ENCODE measurements around the gene ZNF746. TPM values are rescaled to one million over a fixed set of nuclear protein-coding genes. Genes with fewer than 3 reads are reported as not detected.

The ZNF746 gene
- total and polyA plus RNA-seq, 9 of the 15 experiments (the other 6 are each of a cell fraction or from before 2014, with no cell fraction given), result 1.7 to 31.6 (median 13.3) TPM

DNA sequence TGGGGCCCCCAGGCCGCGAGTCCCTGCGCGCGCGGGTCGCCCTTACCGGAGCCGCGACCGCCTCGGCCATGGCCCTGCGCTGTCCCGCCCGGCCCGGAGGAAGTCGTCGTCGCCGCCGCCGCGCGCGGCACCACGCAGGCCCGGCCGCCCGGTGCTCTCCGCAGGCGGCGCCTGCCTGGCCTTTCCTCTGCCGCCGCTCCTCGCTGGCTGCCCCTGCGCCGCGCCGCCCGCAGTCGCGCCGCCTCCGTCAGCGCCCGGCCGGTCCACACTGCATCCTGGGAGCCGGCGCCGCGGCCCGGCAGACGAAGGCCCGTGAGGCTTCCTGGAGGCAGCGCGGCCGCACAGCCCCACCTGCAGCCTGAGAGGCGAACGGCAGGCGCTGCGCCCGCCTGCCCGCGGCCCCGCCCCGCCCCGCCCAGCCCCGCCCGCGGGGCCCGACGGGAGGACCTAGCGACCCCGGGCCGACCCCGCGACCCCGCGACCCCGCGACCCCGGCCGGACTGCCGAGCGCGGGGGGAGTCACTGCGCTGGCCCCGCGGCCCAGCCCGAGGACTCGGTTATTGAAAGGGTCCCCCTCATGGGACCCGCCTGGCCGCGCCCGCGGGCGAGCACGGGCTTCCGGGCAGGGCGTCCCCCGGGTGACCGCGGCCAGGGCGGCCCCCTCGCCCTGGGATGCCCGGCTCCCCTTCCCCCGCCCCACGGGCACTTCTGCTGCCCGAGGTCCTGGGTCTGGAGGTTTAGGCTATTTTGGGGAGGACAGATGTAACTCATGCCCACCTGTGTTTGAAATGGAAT, at the start of gene ZNF746 (continued):
- TF ChIP-seq, protein P1, sequence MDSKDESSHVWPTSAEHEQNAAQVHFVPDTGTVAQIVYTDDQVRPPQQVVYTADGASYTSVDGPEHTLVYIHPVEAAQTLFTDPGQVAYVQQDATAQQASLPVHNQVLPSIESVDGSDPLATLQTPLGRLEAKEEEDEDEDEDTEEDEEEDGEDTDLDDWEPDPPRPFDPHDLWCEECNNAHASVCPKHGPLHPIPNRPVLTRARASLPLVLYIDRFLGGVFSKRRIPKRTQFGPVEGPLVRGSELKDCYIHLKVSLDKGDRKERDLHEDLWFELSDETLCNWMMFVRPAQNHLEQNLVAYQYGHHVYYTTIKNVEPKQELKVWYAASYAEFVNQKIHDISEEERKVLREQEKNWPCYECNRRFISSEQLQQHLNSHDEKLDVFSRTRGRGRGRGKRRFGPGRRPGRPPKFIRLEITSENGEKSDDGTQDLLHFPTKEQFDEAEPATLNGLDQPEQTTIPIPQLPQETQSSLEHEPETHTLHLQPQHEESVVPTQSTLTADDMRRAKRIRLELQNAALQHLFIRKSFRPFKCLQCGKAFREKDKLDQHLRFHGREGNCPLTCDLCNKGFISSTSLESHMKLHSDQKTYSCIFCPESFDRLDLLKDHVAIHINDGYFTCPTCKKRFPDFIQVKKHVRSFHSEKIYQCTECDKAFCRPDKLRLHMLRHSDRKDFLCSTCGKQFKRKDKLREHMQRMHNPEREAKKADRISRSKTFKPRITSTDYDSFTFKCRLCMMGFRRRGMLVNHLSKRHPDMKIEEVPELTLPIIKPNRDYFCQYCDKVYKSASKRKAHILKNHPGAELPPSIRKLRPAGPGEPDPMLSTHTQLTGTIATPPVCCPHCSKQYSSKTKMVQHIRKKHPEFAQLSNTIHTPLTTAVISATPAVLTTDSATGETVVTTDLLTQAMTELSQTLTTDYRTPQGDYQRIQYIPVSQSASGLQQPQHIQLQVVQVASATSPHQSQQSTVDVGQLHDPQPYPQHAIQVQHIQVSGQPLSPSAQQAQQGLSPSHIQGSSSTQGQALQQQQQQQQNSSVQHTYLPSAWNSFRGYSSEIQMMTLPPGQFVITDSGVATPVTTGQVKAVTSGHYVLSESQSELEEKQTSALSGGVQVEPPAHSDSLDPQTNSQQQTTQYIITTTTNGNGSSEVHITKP (IDR thresholded peaks at IDR 0.05; ENCODE audit: partially characterized antibody), result no peak
- no peak for TF ChIP-seq ZEB2 (IDR thresholded peaks at IDR 0.05)
- TF ChIP-seq, protein P2, sequence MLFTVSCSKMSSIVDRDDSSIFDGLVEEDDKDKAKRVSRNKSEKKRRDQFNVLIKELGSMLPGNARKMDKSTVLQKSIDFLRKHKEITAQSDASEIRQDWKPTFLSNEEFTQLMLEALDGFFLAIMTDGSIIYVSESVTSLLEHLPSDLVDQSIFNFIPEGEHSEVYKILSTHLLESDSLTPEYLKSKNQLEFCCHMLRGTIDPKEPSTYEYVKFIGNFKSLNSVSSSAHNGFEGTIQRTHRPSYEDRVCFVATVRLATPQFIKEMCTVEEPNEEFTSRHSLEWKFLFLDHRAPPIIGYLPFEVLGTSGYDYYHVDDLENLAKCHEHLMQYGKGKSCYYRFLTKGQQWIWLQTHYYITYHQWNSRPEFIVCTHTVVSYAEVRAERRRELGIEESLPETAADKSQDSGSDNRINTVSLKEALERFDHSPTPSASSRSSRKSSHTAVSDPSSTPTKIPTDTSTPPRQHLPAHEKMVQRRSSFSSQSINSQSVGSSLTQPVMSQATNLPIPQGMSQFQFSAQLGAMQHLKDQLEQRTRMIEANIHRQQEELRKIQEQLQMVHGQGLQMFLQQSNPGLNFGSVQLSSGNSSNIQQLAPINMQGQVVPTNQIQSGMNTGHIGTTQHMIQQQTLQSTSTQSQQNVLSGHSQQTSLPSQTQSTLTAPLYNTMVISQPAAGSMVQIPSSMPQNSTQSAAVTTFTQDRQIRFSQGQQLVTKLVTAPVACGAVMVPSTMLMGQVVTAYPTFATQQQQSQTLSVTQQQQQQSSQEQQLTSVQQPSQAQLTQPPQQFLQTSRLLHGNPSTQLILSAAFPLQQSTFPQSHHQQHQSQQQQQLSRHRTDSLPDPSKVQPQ (CRISPR knock-in tag; IDR thresholded peaks at IDR 0.05; ENCODE audit: borderline replicate concordance), result no peak
- no peak for TF ChIP-seq MECOM (CRISPR knock-in tag; IDR thresholded peaks at IDR 0.05)
- TF ChIP-seq, protein P3, sequence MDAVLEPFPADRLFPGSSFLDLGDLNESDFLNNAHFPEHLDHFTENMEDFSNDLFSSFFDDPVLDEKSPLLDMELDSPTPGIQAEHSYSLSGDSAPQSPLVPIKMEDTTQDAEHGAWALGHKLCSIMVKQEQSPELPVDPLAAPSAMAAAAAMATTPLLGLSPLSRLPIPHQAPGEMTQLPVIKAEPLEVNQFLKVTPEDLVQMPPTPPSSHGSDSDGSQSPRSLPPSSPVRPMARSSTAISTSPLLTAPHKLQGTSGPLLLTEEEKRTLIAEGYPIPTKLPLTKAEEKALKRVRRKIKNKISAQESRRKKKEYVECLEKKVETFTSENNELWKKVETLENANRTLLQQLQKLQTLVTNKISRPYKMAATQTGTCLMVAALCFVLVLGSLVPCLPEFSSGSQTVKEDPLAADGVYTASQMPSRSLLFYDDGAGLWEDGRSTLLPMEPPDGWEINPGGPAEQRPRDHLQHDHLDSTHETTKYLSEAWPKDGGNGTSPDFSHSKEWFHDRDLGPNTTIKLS (IDR thresholded peaks at IDR 0.05; ENCODE audit: borderline replicate concordance, low read depth), result peak; percentile 24; the same call in 1 of the 2 replicates
- TF ChIP-seq, protein P4, sequence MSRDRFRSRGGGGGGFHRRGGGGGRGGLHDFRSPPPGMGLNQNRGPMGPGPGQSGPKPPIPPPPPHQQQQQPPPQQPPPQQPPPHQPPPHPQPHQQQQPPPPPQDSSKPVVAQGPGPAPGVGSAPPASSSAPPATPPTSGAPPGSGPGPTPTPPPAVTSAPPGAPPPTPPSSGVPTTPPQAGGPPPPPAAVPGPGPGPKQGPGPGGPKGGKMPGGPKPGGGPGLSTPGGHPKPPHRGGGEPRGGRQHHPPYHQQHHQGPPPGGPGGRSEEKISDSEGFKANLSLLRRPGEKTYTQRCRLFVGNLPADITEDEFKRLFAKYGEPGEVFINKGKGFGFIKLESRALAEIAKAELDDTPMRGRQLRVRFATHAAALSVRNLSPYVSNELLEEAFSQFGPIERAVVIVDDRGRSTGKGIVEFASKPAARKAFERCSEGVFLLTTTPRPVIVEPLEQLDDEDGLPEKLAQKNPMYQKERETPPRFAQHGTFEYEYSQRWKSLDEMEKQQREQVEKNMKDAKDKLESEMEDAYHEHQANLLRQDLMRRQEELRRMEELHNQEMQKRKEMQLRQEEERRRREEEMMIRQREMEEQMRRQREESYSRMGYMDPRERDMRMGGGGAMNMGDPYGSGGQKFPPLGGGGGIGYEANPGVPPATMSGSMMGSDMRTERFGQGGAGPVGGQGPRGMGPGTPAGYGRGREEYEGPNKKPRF (IDR thresholded peaks at IDR 0.05; ENCODE audit: low read depth, low read length), result no peak
- no peak for TF ChIP-seq HOXB6 (CRISPR knock-in tag; IDR thresholded peaks at IDR 0.05; ENCODE audit: borderline replicate concordance)
- TF ChIP-seq CHD2 (IDR thresholded peaks at IDR 0.05; ENCODE audit: low read depth, low read length), result no peak
- TF ChIP-seq, protein P5, sequence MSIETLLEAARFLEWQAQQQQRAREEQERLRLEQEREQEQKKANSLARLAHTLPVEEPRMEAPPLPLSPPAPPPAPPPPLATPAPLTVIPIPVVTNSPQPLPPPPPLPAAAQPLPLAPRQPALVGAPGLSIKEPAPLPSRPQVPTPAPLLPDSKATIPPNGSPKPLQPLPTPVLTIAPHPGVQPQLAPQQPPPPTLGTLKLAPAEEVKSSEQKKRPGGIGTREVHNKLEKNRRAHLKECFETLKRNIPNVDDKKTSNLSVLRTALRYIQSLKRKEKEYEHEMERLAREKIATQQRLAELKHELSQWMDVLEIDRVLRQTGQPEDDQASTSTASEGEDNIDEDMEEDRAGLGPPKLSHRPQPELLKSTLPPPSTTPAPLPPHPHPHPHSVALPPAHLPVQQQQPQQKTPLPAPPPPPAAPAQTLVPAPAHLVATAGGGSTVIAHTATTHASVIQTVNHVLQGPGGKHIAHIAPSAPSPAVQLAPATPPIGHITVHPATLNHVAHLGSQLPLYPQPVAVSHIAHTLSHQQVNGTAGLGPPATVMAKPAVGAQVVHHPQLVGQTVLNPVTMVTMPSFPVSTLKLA (conservative IDR thresholded peaks at IDR 0.05), result 0 out of 4 replicates have a peak, but pooled peaks of 1 of the 2 experiments have one; percentile 31
- TF ChIP-seq CREB1 (IDR thresholded peaks at IDR 0.05), result peak; percentile 92
- peak; percentile 72 for TF ChIP-seq CREB1 (CRISPR knock-in tag; IDR thresholded peaks at IDR 0.05)
- TF ChIP-seq, protein P6, sequence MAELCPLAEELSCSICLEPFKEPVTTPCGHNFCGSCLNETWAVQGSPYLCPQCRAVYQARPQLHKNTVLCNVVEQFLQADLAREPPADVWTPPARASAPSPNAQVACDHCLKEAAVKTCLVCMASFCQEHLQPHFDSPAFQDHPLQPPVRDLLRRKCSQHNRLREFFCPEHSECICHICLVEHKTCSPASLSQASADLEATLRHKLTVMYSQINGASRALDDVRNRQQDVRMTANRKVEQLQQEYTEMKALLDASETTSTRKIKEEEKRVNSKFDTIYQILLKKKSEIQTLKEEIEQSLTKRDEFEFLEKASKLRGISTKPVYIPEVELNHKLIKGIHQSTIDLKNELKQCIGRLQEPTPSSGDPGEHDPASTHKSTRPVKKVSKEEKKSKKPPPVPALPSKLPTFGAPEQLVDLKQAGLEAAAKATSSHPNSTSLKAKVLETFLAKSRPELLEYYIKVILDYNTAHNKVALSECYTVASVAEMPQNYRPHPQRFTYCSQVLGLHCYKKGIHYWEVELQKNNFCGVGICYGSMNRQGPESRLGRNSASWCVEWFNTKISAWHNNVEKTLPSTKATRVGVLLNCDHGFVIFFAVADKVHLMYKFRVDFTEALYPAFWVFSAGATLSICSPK (IDR thresholded peaks at IDR 0.05; ENCODE audit: borderline replicate concordance), result no peak

Measured in K562 (cell line).